ENCODE results near the gene KRTAP12-3.
A peak's percentile ranks its signal among the peaks of the same experiment; 100 is the strongest.
"Not testable (repeated sequence)": the region's sequence is repeated elsewhere in the genome, so short reads cannot be mapped to it uniquely, and the experiment has no call there.

KRTAP12-3 gene

DNA sequence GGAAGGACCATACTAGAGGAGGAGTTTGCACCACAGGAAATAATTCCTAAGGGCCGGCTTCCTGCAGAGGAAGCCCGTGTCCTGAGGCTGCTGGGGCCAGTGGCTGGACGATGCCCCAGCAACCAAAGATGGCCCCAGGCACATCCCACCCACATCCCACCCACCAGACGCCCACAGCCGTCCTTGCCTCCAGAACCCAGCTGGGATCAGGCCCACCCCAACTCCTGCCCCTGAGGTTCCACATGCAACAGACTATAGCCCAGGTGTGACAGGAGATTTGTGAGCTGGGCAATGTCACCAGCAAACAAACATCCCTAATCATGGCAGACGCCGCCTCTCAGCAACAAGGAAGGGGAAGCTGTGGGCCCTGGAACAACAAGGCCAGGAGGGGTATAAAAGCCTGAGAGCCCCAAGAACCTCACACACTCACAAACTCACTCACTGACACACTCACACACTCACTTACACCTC, 31.0 kb upstream of the KRTAP12-3 start, which contains the start of gene KRTAP10-9:
KRTAP10-9 (plus strand) TSS at position 421 of the 471 bp plus-strand sequence. CDS start 79 bp downstream, outside the sequence.
- peak in 1 of 10 donors; percentile 7 for DNase-seq
- intact Hi-C loops (cut with DNase I) = no loop called here

DNA sequence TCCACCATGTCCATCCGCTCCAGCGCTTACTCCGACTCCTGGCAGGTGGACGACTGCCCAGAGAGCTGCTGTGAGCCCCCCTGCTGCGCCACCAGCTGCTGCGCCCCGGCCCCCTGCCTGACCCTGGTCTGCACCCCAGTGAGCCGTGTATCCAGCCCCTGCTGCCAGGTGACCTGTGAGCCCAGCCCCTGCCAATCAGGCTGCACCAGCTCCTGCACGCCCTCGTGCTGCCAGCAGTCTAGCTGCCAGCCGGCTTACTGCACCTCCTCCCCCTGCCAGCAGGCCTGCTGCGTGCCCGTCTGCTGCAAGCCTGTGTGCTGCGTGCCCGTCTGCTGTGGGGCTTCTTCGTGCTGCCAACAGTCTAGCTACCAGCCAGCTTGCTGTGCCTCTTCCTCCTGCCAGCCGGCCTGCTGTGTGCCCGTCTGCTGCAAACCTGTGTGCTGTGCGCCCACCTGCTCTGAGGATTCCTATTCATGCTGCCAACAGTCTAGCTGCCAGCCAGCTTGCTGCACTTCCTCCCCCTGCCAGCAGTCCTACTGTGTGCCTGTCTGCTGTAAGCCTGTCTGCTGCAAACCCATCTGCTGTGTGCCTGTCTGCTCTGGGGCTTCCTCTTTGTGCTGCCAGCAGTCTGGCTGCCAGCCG, 30.4 kb upstream of the KRTAP12-3 start:
- intact Hi-C loops (cut with DNase I) = not testable (repeated sequence)
- DNase-seq = peak in 2 of 10 donors; percentile 42 to 62

DNA sequence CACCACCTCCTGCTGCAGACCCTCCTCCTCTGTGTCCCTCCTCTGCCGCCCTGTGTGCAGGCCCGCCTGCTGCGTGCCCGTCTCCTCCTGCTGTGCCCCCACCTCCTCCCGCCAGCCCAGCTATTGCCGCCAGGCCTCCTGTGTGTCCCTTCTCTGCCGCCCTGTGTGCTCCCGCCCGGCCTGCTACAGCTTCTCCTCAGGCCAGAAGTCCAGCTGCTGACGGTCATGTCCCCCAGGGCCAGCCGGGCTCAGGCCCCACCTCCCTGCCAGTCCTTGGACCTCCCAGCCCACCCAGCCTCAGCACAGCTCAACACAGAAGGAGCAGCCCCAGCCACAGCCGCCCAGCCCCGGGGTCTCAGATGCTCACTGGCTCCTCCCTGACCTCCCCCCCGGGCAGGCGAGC, 29.9 kb upstream of the KRTAP12-3 start:
- intact Hi-C loops (cut with DNase I) = not testable (repeated sequence)
- peak in 1 of 10 donors; percentile 30 for DNase-seq

DNA sequence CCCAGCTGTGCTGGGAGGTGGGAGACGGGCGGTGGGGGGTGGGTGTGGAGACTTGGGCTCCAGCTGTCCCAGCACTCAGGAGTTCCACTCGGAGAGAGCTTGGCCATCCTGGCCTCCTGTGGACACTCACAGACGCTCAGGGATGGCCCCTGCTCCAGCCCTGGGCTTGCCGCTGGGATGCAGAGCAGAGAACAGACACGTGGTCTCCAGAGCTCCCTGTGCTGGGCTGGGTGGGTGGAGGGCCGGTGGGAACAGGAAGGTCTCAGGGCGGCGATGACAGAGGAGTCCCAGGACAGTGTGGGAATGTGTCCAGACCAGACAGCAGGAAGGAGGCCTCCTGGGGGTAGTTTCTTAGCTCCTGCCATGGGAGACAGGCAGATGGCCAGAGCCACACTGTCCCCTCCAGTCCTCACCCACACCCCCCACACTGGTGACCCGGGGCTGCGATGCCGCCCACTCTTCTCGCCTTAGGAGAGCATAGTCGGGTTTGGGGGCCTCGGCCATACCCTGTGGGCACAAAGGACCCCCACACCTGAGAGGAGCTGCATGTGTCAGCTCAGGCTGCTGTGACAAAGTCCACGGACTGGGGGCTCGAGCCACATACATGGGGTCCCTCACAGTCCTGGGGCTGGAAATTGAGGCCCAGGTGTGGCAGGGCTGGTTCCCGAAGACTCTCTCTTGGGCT, 28.9 kb upstream of the KRTAP12-3 start:
- intact Hi-C loops (cut with DNase I) = no loop called here
- peak in 3 of 10 donors; percentile 49 to 69 (median 62) for DNase-seq

DNA sequence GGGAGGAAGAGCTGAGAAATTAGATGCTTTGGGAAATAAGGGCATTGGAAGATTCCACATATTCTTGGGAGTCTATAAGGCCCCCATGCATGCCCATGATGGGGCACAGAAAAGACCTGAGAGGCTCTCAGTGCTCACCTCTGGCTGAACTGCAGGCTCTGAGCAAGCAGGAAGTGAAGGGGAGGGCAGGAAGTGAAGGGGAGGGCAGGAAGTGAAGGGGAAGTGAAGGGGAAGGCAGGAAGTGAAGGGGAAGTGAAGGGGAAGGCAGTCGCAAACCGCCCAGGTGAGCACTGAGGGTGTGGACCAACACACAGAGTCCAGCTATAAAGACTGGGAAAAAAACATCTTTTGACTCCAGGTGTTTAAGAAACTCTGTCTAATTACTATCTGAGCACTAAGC, 27.3 kb upstream of the KRTAP12-3 start:
- no peak for DNase-seq
- intact Hi-C loops (cut with DNase I) = no loop called here

DNA sequence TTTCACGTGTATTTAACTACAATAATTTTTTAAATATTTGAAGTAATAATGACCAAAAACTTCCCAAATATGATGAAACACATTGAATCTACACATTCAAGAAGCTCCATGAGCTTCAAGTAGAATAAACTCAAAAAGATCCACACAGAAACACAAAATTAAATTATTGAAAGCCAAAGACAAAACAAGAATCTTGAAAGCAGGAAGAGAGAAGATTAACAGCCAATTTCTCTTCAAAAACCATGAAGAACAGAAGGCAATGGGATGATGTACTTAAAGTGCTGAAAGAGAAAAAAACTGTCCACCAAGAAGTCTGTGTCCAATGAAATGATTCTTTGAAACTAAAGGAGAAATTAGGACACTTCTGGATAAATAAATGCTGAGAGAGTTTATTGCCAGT, 25.7 kb upstream of the KRTAP12-3 start:
- intact Hi-C loops (cut with DNase I) = no loop called here
- DNase-seq = no peak

DNA sequence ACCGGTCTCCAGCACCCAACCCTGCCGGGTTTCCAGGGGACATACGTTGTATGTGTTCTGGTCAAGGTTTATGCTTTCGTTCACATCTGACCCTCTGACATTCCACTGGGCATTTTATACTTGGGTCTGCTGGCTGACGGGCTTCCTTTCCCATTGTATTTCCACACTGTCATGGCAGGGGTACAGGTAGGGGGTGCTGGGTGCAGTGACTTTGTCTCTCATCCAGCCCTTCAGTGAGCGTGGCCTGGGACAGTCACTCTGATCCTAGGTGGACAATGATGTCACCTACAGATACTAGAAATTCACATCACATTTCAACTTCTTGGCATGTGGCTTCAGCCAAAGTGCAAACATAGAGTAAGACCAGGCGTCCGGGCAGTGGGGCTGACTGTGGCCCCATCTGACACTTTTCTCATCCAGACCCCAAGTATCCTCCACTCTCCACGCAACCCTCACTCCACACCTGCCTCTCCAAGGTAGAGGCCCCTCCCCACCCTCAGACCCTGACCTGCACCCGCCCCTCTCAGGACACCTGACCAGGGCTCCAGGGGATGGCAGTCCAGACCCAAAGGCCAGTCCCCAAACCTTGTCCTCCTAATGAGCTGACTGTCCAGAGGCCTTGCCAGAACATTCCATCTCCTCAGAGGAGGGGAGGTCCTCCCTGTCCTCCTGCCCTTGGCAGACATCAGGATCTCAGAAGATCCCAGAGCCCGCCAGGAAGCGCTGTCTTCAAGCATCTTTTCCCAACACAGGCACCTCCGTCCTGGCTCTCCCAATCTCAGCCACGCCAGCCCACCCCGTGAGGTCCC, 21.3 kb upstream of the KRTAP12-3 start:
- intact Hi-C loops (cut with DNase I) = no loop called here
- DNase-seq = peak in 1 of 10 donors; percentile 70

DNA sequence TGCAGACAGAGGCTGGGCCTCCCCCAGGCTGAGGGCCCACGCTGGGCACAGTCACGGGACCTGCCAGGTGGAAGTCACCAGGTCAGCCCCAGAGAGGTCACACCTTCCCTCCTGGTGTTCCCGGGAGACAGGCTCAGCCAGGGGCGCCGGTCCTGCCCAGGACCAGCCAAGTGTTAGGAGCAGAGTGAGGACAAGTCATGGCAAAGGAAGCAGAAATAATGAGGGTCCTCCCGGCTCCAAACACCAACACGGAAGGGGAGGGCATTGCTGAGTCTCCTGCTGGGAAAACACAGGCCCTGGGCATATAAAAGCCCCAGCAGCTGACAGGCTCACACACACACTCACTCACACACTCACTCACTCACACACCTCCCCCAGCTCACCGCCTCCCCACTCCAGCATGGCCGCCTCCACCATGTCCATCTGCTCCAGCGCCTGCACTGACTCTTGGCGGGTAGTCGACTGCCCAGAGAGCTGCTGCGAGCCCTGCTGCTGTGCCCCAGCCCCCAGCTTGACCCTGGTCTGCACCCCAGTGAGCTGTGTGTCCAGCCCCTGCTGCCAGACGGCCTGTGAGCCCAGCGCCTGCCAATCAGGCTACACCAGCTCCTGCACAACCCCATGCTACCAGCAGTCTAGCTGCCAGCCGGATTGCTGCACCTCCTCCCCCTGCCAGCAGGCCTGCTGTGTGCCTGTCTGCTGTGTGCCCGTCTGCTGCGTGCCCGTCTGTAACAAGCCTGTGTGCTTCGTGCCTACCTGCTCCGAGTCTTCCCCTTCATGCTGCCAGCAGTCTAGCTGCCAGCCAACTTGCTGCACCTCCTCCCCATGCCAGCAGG, 20.5 kb upstream of the KRTAP12-3 start, which contains the start of gene KRTAP10-10:
KRTAP10-10 (plus strand) TSS at position 339 of the 833 bp plus-strand sequence; CDS start at position 401, 62 bp downstream.
- intact Hi-C loops (cut with DNase I) = no loop called here
- peak in 5 of 10 donors; percentile 4 to 76 (median 46) for DNase-seq

DNA sequence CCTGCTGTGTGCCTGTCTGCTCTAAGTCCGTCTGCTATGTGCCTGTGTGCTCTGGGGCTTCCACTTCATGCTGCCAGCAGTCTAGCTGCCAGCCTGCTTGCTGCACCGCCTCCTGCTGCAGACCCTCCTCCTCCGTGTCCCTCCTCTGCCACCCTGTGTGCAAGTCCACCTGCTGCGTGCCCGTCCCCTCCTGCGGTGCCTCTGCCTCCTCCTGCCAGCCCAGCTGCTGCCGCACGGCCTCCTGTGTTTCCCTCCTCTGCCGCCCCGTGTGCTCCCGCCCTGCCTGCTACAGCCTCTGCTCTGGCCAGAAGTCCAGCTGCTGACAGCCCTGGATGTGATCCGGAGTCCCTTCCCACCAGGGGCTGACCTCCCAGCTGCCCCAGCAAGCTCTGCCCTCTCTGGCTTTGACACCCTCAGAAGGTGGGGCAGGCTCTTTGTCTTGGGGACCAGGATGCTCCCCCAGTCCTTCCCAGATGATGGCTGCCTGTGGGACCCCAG, 19.8 kb upstream of the KRTAP12-3 start:
- intact Hi-C loops (cut with DNase I); DNase-seq: not testable (repeated sequence)

DNA sequence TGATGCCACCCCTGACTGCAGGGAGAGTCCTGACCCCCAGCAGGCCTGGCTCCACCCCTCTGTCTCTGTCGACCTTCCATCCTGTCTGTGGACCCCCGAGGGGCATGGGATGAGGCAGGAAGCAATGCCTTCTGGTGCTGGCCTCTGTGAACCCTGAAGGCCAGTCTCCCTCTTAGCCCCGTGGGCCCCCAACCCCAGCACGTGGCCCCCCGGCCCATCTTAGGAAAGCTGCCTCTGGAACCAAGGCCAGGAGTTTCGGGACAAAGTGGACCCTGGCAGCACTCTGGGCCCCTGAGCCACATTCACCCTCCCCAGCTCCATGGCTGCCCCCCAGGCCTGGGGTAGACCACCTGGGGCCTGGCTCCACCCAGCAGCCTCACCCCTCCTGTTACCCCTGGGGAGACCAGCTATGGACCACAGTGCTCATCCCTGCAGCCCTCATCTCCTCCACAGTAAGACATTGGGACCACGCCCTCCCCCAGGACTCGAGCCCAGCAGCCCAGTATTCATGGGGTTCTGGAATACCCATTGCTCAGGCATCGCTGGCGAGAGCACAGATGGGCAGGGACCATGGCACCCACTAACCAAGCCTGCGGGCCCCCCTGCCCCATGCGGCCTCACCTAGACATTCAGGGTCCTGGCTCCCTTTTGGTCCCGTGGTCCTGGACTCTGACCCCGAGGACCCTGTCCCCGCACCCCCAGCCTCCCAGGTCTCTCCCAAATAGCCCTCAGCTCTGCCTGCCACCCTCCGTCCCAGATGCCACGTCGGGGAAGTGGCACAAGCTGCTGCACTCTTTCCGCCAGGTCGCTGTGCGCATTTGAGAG, 19.0 kb upstream of the KRTAP12-3 start:
- DNase-seq = peak in 1 of 10 donors; percentile 78
- intact Hi-C loops (cut with DNase I) = not testable (repeated sequence)

DNA sequence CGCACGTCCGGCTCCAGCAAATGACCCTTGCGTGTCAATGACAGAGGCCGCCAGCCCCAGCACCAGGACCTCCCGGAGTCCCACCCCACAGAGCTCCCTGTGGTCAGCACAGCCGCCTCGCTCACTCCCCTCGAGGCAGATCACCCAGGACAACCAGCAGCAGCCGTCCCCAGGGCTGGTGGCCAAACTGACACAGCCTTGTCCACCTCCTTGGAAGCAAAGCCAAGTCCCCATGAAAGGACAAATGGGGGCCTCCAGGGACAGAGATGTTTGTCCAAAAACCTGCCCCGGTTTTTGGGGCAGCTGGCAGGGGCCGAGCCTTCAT, 18.4 kb upstream of the KRTAP12-3 start:
- intact Hi-C loops (cut with DNase I) = no loop called here
- no peak for DNase-seq

DNA sequence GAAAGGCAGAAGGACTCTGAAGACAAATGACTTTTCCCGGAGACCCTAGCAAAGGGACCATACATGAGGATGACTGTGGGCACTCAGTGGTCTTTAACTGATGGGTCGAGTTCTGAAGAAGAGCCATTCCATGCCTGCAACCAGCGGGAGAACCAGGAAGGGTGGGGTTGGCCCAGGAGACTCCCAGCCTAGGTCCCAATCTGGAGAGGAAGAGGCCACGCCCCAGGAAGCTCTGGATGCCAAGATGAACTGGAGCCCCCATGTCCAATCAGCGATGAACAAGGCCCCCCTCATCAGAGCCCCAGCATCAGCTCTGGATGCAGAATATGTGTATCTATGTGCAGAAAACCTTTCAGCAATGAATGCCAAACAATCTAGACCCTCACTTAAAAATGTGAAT, 17.0 kb upstream of the KRTAP12-3 start:
- intact Hi-C loops (cut with DNase I) = no loop called here
- DNase-seq = no peak

DNA sequence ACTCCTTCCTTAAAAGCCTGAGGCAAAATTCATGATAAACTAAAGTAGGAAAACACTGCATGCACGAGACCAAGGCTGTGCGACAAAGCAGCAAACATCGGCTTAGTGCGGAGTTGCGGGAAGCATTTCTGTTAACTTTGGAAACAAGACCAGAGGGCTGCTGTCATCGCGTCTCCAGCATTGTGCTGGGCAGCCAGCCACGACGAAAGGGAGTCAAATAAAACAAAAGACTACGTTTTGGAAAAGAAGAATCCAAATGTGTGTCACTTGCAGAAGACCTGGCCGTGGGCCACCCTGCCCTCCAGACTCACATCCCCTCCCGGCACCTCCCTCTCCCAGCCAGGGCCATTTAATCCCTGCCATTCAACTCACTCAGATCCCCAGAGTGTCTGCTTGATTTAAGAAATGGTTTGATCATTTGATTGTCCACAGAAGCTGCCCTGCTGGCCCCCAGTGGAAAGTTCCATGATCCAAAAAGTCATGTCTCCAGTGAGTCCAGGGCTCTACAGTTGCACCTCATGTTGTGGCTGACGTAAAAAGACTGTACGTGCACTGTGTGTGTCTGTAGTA, 13.9 kb upstream of the KRTAP12-3 start:
- intact Hi-C loops (cut with DNase I) = no loop called here
- DNase-seq = no peak

DNA sequence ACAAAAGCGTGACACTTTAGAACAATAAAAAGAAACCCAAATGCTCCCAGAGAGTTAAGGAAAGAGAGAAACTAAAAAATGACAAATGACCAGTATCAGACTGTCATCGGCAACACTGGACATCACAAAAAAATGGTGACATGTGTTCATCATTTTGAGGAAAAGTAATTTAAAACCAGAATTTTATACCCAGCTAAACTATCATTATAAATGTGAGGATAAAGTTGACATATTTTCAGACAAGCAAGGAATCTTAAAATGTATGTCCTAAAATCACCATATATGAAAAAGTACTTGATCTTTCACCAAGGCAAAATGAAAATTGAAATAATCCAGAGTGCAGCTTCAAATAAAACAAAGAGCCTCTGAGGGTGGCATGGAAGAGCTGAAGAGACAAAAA, 12.9 kb upstream of the KRTAP12-3 start:
- intact Hi-C loops (cut with DNase I) = no loop called here
- DNase-seq = no peak

DNA sequence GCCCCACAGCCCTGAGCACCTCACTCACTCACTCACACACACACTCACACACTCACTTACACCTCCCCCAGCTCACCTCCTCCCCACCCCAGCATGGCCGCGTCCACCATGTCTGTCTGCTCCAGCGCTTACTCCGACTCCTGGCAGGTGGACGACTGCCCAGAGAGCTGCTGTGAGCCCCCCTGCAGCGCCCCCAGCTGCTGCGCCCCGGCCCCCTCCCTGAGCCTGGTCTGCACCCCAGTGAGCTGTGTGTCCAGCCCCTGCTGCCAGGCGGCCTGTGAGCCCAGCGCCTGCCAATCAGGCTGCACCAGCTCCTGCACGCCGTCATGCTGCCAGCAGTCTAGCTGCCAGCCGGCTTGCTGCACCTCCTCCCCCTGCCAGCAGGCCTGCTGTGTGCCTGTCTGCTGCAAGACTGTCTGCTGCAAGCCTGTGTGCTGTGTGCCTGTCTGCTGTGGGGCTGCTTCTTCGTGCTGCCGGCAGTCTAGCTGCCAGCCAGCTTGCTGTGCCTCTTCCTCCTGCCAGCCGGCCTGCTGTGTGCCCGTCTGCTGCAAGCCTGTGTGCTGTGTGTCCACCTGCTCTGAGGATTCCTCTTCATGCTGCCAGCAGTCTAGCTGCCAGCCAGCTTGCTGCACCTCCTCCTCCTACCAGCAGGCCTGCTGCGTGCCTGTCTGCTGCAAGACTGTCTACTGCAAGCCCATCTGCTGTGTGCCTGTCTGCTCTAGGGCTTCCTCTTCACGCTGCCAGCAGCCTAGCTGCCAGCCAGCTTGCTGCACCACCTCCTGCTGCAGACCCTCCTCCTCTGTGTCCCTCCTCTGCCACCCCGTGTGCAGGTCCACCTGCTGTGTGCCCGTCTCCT, 11.1 kb upstream of the KRTAP12-3 start, which contains the start of gene KRTAP10-11:
KRTAP10-11 (plus strand) TSS at position 49 of the 856 bp plus-strand sequence; CDS start at position 94, 45 bp downstream.
- peak in 1 of 10 donors; percentile 26 for DNase-seq
- intact Hi-C loops (cut with DNase I) = not testable (repeated sequence)

DNA sequence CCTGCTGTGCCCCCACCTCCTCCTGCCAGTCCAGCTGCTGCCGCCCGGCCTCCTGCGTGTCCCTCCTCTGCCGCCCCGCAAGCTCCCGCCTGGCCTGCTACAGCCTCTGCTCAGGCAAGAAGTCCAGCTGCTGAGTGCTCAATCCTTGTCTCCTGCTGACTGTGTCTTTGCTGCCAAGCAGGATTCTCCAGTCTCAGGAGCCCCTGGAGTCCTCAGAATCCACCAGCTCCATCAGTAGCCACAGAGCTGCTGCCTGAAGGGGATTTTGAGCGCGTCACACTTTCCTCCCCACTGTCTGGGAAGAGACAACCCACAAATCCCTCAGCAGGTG, 10.5 kb upstream of the KRTAP12-3 start:
- peak in 1 of 10 donors; percentile 57 for DNase-seq
- intact Hi-C loops (cut with DNase I) = no loop called here

DNA sequence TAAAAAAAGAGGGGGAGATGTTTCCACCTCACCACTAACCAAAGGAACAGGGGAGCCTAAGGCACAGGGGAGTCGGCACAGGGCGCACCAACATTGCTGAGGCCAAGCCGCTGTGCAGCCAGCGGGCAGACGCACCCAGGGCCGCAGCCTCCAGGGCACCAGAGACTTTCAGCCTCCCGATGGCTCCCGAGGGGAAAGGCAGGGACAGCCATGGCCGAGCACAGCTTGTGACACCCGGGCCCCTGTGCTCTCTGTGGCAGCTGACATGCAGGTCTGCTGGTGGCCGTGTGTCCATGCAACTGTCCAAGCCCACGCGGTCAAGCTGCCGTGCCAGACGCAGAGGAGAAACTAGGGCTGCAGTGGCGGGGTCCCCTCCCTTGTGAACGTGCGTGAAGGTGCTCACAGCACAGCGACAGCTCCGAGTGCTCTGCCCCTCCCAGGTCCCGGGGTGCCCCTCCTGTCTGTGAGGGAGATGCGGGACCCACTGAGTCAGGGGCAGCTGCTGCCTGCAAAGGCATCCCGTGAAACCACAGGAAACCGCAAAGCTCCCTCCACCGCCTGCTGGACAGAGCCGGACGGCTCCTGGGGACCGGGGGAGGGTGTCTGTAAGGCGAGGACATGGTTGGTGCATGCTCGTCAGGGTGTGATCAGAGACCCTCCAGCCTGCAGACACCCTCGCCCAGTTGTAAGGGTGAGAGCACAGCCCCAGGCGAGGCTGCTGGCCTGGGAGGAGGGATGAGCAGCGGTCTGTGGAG, 9.0 kb upstream of the KRTAP12-3 start:
- intact Hi-C loops (cut with DNase I) = no loop called here
- peak in 1 of 10 donors; percentile 81 for DNase-seq
